Fibroblast of skin of abdomen (primary cell): ENCODE results near the gene FZR1.

ENCODE experiments used
- DNase-seq: peaks from one replicate; pipeline ENCODE4 v3.0.0-alpha.2; 2013

The FZR1 gene

DNA sequence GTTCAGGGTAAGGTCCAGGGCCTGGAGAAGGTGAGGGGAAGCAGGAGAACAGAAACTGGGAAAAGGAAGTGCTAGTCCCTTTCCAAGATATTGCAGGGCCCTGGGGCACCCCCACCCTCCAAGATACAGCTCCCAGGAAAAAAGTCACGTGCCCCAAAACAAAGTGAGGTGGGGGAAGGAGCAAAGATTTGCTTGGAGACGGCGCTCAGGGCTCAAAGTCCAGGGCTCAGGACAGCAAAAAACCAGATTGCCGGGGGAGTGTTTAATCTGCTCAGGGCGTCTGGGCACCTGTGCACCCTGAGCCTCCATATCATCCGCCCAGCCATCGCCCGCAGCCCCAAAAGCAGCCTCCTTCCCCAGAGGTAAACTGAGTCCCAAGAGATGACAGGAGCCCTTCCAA is 32.1 kb upstream of the FZR1 start:
- no peak for DNase-seq

- no peak for DNase-seq
Observed at GRCh38 chr19:3474614-3475013, 31.5 kb upstream of the FZR1 start.

DNA sequence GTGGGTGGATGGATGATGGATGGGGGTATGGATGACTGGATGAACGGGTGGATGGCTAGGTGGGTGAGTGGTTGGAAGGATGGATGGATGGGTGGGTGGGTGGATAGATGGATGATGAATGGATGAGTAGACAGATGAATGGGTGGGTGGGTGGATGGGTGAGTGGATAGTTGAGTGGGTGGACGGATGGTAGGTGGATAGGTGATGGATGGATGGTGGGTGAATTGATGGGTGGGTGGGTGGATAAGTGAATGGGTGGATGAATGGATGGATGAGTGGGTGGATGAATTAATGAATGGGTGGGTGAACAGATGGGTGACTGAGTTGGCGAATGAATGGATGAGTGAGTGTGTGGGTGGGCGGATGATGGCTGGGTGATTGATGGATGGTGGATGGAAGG is 30.7 kb upstream of the FZR1 start:
- no peak for DNase-seq

GRCh38 chr19:3476830-3477229 is 29.3 kb upstream of the FZR1 start:
- DNase-seq = no peak

DNA sequence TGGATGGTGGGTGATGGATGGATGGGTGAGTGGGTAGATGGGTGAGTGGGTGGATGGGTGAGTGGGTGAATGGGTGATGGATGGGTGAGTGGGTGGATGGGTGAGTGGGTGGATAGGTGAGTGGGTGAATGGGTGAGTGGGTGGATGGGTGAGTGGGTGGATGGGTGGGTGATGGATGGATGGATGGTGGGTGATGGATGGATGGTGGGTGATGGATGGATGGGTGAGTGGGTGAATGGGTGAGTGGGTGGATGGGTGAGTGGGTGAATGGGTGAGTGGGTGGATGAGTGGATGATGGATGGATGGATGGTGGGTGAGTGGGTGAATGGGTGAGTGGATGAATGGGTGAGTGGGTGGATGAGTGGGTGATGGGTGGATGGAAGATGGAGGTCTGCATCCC is 28.6 kb upstream of the FZR1 start:
- no peak for DNase-seq

GRCh38 chr19:3477951-3478350 is 28.2 kb upstream of the FZR1 start:
- DNase-seq = no peak

- DNase-seq = no peak
Observed at GRCh38 chr19:3478409-3479176, 27.5 kb upstream of the FZR1 start.

GRCh38 chr19:3479177-3479833 is 26.8 kb upstream of the FZR1 start:
- DNase-seq = peak; percentile 16

DNA sequence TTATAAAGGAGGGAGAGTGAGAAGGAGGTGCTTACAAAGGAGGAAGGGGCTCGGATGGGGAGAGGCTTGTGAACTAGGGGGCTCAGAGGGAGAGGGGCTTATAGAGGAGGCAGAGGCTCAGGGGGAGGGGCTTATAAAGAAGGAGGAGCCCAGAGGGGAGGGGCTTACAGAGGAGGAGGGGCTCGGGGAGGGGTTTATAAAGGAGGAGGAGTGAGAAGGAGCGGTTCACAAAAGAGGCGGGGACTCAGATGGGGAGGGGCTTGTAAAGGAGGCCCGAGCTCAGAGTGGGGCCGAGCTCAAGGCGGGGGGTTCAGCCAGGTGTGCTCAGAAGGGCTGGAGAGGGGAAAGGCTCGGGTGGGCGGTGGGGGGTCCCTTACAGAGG is 26.3 kb upstream of the FZR1 start:
- DNase-seq = no peak

DNA sequence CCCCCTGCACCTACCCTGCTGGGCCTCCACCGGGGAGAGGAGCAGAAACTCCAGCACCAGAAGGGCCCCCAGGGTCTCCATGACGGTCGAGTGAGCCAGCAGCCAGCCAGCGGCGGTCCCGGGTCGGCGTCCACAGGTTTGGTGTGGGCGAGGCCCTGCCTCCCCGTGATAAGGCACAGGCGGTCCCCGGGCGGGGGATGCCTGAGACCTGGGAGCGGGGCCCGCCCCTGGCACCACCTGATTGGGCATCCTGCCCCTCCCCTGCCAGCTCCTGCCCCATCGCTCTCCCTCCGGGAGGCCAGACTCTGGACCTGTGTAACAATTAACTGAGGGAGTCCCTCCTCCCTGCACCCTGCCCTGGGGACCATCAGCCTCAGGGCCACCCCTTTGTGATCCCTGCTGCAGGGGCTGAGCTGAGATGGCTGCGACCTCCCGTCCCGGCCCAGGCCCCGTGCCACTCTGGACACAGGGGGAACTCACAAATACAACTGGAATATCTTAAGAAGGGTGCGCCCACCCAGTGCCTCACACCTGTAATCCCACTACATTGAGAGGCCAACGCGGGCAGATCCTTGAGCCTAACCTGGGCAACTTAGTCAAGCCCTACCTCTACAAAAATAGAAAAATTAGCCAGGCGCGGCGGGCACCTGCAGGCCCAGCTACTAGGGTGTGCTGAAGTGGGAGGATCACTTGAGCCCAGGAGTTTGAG is 25.6 kb upstream of the FZR1 start, which contains the start of gene SMIM24:
TSS of gene SMIM24 (minus strand) at position 143 of the 709 bp plus-strand sequence. CDS start at position 81, 62 bp downstream.
- DNase-seq = no peak

DNA sequence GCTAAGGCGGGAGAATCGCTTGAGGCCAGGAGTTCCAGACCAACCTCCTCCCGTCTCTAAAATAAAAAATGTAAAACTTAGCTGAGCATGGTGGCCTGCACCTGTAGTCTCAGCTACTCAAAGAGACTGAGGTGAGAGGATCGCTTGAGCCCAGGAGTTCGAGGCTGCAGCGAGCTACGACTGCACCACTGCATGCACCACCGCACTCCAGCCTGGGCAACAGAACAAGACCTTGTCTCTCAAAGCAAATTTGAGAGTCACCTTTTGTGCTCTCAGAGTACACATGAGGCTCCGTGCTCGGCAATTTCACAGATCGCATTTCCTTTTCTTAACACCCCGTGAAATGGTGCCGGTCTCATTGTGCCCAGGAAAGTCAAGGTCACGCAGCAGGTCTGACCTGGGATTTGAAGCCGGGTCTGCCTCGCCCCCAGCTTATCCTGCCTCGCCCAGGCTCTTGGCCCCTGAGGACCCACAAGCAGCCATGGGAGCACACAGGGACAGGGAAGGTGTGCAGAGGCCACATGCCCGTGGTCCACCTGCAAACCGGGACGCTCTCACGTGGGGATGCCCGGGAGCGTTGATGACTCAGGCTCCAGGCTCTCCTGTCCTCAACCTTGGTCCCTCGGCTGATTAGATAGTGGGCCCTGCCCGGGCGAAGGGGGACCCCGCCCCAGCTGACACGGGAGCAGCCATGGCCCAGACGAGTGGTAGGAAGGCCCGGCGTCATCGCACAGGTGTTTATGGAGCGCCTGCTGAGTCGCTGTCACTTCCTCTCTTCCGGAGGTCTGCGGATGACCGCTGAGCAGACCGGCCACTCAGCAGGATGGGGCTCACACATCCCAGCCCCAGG is 24.6 kb upstream of the FZR1 start:
- no peak for DNase-seq

DNA sequence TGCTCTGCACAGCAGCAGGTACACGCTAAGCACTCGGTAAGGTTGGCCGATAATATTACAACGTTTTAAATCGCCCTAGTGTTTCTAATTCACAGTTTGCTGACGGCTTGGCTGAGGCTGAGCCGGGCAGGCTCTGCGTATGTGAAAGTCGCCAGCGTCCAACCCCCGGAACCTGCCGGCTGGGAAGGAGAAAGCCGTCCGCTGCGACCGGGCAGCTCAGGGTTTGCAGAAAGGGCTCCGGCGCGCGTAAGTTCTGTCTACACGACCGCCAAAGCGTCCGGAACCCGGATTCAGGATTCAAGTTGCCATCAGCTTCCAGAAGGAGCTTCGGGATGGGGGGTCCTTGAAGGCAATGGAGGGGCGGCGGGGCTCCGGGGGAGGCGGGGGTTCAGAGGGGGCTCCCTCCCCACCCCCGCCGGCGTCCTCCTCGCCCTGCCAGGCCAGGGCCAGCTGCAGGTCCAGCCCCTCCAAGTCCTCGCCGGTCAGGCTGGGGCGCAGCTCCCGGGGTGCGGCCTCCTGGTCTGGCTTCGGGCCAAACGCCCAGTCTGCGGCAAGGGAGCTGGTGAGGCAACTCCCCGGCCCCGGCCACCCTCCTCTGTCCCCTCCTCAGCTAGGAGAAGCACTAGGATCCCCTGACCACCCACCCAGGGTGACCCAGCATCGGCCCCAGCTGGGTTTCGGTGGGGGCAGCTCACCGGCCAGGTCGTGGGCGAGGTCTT is 23.4 kb upstream of the FZR1 start:
- no peak for DNase-seq

GRCh38 chr19:3483226-3483628 is 22.9 kb upstream of the FZR1 start, which contains the start of gene SMIM44:
Gene SMIM44 (minus strand): TSS chr19:3483441. CDS start chr19:3483403, 38 bp downstream.
- DNase-seq = no peak

GRCh38 chr19:3491396-3492119 is 14.6 kb upstream of the FZR1 start:
- no peak for DNase-seq

GRCh38 chr19:3492131-3492839 is 13.8 kb upstream of the FZR1 start:
- no peak for DNase-seq

DNA sequence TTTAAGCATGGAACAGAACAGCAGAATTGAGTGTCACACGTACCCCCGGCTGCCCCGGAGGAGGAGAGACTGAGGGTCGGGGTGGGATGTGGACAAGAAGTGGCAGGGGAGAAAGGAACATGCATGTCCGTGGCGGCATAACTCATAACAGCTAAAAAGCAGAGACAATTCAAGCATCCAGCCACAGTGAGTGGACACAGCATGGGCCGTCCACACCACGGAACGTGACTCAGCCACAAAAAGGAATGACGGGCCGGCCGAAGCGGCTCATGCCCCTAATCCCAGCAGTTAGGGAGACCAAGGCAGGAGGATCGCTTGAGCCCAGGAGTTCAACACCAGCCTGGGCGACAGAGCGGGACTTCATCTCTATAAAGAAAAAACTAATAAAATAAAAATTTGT is 13.2 kb upstream of the FZR1 start:
- DNase-seq = no peak

DNA sequence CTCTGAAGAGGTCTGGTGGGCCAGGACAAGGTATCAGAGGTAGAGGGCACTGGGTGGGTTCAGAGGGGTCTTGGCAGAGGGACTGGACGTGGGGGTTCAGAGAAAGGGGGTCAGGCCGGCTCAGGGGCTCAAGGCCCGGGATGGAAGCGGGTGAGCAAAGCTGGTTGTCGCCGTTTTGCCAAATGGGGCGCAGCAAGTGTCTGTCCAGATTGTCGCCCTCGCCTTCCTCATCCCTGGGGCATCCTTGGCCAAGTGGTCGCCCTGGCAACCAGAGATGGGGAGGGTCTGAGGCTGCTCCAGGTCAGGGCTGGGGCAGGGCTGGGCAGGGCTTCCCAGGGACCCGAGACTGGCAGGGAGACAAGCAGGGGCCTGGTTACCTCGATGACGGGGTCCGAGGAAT is 12.5 kb upstream of the FZR1 start:
- DNase-seq = no peak

DNA sequence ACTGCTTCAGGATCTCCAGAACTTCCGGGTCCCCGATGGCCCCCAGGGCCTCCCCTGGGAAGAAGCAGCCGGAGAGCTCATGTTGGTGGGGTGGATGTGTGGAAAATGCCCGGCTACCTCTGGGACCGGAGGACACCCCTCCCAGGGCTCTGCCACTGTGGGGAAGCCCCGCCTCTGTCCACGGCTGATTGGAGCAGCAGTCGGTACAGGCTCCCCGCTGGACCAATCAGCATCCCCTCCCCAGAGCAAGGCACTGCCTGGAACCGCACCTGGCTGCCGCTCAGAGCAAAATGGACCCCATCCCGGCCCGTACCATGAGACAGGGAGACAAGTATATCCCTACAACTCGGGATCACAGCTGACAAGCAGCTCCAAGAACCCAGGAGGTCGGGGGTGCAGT is 12.1 kb upstream of the FZR1 start:
- DNase-seq = no peak

- no peak for DNase-seq
Observed at GRCh38 chr19:3494559-3494958, 11.6 kb upstream of the FZR1 start.
